ENCODE measurements around the gene MRTFB. TPM values are rescaled to one million over a fixed set of nuclear protein-coding genes. Genes with fewer than 3 reads are reported as not detected.

MRTFB gene
- total and polyA plus RNA-seq, 4 donors, result 19.1 to 32.1 (median 25.1) TPM

DNA sequence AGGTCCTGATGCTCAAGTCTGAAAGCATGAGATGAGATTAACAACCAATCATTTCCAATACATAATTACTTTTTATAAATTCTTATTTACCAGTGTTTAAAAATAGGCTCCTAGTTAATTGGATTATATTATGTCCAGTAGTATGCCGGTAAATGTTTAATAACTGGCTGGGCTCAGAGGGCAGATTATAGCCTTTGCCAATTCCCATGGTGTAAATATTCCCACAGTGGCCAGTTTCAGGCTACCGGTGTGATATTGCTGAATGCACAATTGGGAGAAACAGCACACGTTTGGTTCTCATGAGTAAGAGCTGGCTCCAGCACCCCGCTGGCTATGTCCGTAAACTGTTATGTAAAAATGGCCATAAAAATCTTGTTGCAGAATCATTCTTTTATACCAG, 167.6 kb downstream of the MRTFB start:
- 64% methylated on average over 3 of the region's 5 CpGs for WGBS (ENCODE audit: insufficient coverage)
- peaks cover 31% of the 10 kb centered on the region for H3K36me3 ChIP-seq (ENCODE audit: control insufficient read depth, insufficient read depth, low read length)
- no peaks in the 10 kb centered on the region for H3K27me3 ChIP-seq (ENCODE audit: control insufficient read depth, insufficient read depth, low read length)
- H3K4me1 ChIP-seq (ENCODE audit: control insufficient read depth, insufficient read depth, low read length), result no peaks in the 10 kb centered on the region
- DNase-seq (ENCODE audit: low read depth in 4 of 6, low spot score in 6 of 6), result no peak
- no peak overlapping the region for H3K27ac ChIP-seq (ENCODE audit: low read depth, low read length)
- H3K4me3 ChIP-seq (ENCODE audit: low read depth, low read length), result no peak overlapping the region
- H3K9me3 ChIP-seq (ENCODE audit: control insufficient read depth, insufficient read depth, low read length), result no peaks in the 10 kb centered on the region

DNA sequence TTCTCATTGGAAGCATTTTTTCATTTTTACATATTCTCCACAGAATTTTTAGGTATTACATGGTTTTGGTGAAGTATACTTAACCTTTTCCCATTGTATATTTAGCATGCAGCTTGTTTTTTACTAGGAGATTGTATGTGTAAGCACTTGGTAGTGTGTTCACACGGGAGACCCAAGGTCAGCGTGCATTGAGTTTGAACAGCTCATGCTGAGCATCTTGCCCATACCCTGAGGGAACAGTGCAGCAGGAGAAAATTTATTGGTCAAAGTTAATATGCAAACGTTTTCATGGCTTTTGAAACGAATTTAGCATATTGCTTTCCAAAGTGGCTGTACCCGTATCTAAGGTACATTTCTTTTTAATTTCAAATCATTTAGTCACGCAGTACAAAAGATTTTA, 168.7 kb downstream of the MRTFB start:
- H3K27me3 ChIP-seq (ENCODE audit: control insufficient read depth, insufficient read depth, low read length), result no peaks in the 10 kb centered on the region
- H3K36me3 ChIP-seq (ENCODE audit: control insufficient read depth, insufficient read depth, low read length), result peaks cover 22% of the 10 kb centered on the region
- no peak overlapping the region for H3K27ac ChIP-seq (ENCODE audit: low read depth, low read length)
- H3K4me3 ChIP-seq (ENCODE audit: low read depth, low read length), result no peak overlapping the region
- no peak for DNase-seq (ENCODE audit: low read depth in 4 of 6, low spot score in 6 of 6)
- no peaks in the 10 kb centered on the region for H3K4me1 ChIP-seq (ENCODE audit: control insufficient read depth, insufficient read depth, low read length)
- 50% methylated on average over 4 of the region's 6 CpGs for WGBS (ENCODE audit: insufficient coverage)
- H3K9me3 ChIP-seq (ENCODE audit: control insufficient read depth, insufficient read depth, low read length), result no peaks in the 10 kb centered on the region

DNA sequence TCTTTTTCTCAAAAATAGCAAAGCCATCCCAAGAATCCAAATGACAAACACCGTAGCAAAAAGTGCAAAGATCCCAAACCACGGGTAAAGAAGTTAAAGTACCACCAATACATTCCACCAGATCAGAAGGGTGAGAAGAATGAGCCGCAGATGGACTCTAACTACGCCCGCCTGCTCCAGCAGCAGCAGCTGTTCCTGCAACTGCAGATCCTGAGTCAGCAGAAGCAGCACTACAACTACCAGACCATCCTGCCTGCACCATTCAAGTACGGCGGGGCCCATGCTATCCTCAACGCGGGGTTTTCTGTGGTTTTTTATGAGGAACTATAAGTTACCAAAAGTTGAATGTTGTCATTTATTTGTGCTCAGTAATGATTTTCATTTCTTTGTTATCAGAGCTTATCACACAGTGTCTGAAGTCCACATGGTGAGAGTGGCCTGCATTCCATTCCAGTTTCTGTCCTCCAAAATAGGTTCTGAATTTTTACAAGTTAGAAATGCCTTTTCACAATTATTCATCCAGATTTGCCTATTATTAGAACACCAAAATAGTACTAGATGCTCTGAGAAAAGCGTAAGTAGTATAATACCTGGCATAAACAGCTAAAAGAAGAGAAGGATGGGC, 169.2 kb downstream of the MRTFB start:
- H3K4me3 ChIP-seq (ENCODE audit: low read depth, low read length), result no peak overlapping the region
- peak in 2 of 6 donors; percentile 4 to 33 for DNase-seq (ENCODE audit: low read depth in 4 of 6, low spot score in 6 of 6)
- WGBS (ENCODE audit: insufficient coverage), result 62% methylated on average over 5 of the region's 10 CpGs

DNA sequence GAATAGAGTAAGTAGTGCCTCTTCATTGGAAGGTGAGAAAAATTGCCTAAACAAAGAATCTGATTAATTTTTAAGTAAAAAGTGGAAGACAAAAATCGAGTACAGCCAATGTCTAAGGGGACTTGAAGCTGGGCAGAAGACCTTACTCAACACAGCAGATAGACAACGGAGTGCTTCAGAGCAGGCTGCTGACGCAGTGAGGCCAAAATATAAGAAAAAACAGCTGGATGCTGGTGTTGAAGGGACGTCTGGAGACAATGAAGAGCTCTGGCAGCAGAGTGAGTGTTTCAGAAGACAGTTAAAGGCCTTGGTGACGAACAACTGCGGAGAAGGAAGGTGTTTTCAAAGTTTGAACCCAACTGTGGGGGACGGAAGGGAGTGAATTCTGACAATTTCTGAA, 169.8 kb downstream of the MRTFB start:
- H3K27ac ChIP-seq (ENCODE audit: low read depth, low read length), result peak overlapping the region; percentile 26
- no peaks in the 10 kb centered on the region for H3K4me1 ChIP-seq (ENCODE audit: control insufficient read depth, insufficient read depth, low read length)
- H3K4me3 ChIP-seq (ENCODE audit: low read depth, low read length), result no peak overlapping the region
- DNase-seq (ENCODE audit: low read depth in 4 of 6, low spot score in 6 of 6), result peak in 1 of 6 donors; percentile 4
- no peaks in the 10 kb centered on the region for H3K27me3 ChIP-seq (ENCODE audit: control insufficient read depth, insufficient read depth, low read length)
- H3K9me3 ChIP-seq (ENCODE audit: control insufficient read depth, insufficient read depth, low read length), result no peaks in the 10 kb centered on the region
- 64% methylated on average over 3 of the region's 7 CpGs for WGBS (ENCODE audit: insufficient coverage)
- H3K36me3 ChIP-seq (ENCODE audit: control insufficient read depth, insufficient read depth, low read length), result peaks cover 11% of the 10 kb centered on the region

More for the DNA sequence above, 169.2 kb downstream of the MRTFB start:
- Histone ChIP-seq H3K4me1 (ENCODE audit: control insufficient read depth, insufficient read depth, low read length) (no peaks in the 10 kb centered on the region), H3K27me3 (ENCODE audit: control insufficient read depth, insufficient read depth, low read length) (no peaks in the 10 kb centered on the region), H3K9me3 (ENCODE audit: control insufficient read depth, insufficient read depth, low read length) (no peaks in the 10 kb centered on the region), H3K27ac (ENCODE audit: low read depth, low read length) (peak overlapping the region; percentile 26), H3K36me3 (ENCODE audit: control insufficient read depth, insufficient read depth, low read length) (peaks cover 17% of the 10 kb centered on the region)

DNA sequence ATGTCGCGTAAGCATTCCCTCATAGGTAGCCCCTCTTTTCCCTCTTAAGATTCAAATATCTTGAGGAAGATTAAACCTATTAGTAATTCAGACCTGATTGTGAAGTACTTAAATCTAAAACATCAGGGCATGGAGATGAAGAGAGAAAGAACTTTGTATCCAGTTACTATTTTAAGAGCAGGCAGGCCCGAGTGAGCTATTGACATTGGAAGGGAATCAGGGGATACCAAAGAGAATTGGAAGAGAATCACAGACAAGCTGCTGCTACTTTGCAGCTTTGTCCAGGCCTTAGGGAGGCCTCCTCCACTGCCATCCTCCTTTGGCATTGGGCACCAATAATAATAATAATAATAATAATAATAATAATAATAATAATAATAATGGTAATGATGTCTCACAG, 170.5 kb downstream of the MRTFB start:
- peak in 1 of 6 donors; percentile 26 for DNase-seq (ENCODE audit: low read depth in 4 of 6, low spot score in 6 of 6)
- H3K27me3 ChIP-seq (ENCODE audit: control insufficient read depth, insufficient read depth, low read length), result no peaks in the 10 kb centered on the region
- 60% methylated on average over 1 of the region's 3 CpGs for WGBS (ENCODE audit: insufficient coverage)
- H3K9me3 ChIP-seq (ENCODE audit: control insufficient read depth, insufficient read depth, low read length), result no peaks in the 10 kb centered on the region
- no peak overlapping the region for H3K4me3 ChIP-seq (ENCODE audit: low read depth, low read length)
- no peak overlapping the region for H3K27ac ChIP-seq (ENCODE audit: low read depth, low read length)
- H3K4me1 ChIP-seq (ENCODE audit: control insufficient read depth, insufficient read depth, low read length), result no peaks in the 10 kb centered on the region
- peaks cover 12% of the 10 kb centered on the region for H3K36me3 ChIP-seq (ENCODE audit: control insufficient read depth, insufficient read depth, low read length)

DNA sequence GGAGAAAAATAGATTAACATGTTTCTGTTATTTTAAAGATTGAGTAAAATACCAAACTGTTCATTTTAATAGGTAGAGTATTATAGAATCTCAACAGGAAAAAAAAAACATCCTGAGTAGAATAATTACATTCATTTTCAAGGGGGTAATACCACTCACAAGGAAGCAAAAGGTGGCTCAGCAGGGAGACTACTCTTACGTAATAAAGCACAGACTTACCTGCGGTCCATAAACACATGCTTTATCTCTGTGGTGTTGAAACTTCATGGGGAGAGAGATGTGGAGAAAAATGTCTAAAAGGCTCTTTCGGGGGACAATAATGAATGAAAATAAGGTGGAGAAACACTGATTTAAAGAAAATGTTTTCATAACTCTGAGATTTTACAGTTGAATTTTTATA, 171.7 kb downstream of the MRTFB start:
- Histone ChIP-seq H3K27me3 (ENCODE audit: control insufficient read depth, insufficient read depth, low read length) (no peaks in the 10 kb centered on the region), H3K4me3 (ENCODE audit: low read depth, low read length) (no peak overlapping the region), H3K36me3 (ENCODE audit: control insufficient read depth, insufficient read depth, low read length) (peaks cover 20% of the 10 kb centered on the region), H3K27ac (ENCODE audit: low read depth, low read length) (no peak overlapping the region), H3K9me3 (ENCODE audit: control insufficient read depth, insufficient read depth, low read length) (no peaks in the 10 kb centered on the region), H3K4me1 (ENCODE audit: control insufficient read depth, insufficient read depth, low read length) (no peaks in the 10 kb centered on the region)
- WGBS (ENCODE audit: insufficient coverage), result 100% methylated on average over 2 of the region's 3 CpGs
- no peak for DNase-seq (ENCODE audit: low read depth in 4 of 6, low spot score in 6 of 6)

DNA sequence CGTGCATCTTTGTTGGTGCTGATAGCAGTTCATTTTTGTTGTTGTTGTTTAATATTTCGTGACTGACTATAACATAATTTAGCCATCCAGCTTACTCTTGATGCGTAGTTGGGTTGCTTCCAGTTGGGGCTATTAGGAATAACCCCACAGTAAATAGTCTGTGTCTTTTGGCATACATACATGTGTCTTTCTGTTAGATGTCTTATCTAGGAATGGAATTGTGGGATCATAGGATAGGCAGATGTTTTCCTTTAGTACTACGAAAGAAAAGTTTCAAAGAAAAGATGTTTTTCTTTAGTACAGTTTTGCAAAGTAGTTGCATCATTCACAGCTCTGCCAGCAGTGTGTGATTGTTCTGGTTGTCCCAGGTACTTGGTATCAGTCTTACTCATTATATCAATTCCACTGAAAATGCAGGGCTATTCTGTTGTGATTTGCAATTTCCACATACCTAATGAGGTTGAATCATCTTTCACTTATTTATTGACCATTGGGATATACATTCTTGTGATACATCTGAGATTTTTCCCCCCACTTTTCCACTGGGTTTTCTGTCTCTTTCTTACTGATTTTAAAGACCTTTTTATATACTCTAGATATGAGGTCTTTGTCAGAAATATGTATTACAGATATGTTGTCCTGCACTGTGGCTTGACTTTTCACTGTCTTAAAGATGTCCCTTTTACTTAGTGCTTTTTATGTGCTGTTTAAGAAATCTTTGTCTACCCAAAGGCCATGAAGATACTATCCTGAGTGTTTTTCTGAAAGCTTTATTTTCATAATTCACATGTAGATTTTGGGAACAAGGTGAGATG, 173.3 kb downstream of the MRTFB start:
- H3K27ac ChIP-seq (ENCODE audit: low read depth, low read length), result no peak overlapping the region
- no peaks in the 10 kb centered on the region for H3K4me1 ChIP-seq (ENCODE audit: control insufficient read depth, insufficient read depth, low read length)
- H3K27me3 ChIP-seq (ENCODE audit: control insufficient read depth, insufficient read depth, low read length), result no peaks in the 10 kb centered on the region
- H3K9me3 ChIP-seq (ENCODE audit: control insufficient read depth, insufficient read depth, low read length), result no peaks in the 10 kb centered on the region
- 100% methylated on average over 1 of the region's 4 CpGs for WGBS (ENCODE audit: insufficient coverage)
- no peak overlapping the region for H3K4me3 ChIP-seq (ENCODE audit: low read depth, low read length)
- H3K36me3 ChIP-seq (ENCODE audit: control insufficient read depth, insufficient read depth, low read length), result peaks cover 18% of the 10 kb centered on the region
- no peak for DNase-seq (ENCODE audit: low read depth in 4 of 6, low spot score in 6 of 6)

DNA sequence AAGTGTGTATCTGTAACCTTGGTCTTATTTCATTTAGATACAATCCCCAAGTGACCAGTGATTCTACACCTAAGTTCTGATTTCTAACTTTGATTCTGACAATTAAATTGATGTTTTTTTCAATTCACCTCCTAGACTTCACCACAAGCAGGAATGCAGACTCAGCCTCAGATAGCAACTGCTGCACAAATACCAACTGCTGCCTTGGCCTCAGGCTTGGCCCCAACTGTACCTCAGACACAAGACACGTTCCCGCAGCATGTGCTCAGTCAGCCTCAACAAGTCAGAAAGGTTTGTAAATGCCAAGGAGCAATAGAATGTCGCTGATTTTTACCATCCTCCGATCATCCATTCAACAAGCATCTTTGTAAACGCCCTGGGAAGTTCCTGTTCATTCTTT, 177.7 kb downstream of the MRTFB start:
- Histone ChIP-seq H3K36me3 (ENCODE audit: control insufficient read depth, insufficient read depth, low read length) (peaks cover 33% of the 10 kb centered on the region), H3K27me3 (ENCODE audit: control insufficient read depth, insufficient read depth, low read length) (no peaks in the 10 kb centered on the region), H3K4me1 (ENCODE audit: control insufficient read depth, insufficient read depth, low read length) (no peaks in the 10 kb centered on the region), H3K4me3 (ENCODE audit: low read depth, low read length) (no peak overlapping the region), H3K9me3 (ENCODE audit: control insufficient read depth, insufficient read depth, low read length) (no peaks in the 10 kb centered on the region), H3K27ac (ENCODE audit: low read depth, low read length) (no peak overlapping the region)
- DNase-seq (ENCODE audit: low read depth in 4 of 6, low spot score in 6 of 6), result no peak
- WGBS (ENCODE audit: insufficient coverage), result 75% methylated on average over 4 of the region's 5 CpGs

DNA sequence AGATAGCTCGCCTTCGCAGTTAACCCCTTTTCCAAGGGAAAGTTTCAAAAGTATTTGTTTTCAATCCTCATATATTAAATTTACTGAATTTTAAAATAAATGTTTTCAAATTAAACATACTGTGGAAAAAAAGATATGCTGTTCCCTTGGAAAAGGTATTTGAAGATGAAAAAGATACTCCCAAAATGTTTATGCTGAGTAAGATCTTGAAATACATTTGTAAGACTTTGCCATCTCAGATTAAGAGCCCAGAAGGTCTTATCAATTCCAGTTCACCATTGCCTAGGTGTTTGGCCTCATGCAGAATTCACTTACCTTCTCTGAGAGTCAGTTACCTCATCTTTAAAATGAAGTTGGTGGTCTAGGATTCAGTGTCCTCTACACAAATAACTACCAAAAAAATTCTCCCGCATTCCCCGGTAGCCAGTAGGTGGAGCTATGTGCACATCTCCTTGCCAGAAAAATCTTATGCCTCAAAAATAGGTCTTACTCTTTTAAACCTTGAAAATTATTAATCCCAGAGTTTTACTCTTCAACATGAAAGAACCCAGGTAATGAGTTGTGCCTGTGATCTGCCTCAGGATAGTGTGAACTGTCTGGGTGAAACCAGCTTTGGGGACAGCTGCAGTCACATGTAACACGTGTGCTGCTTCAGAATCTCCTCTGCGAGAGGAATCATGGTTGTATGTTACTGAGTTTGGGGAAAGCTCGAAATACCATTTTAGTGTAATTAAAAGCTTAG, 178.3 kb downstream of the MRTFB start:
- DNase-seq (ENCODE audit: low read depth in 4 of 6, low spot score in 6 of 6), result peak in 5 of 6 donors; percentile 22 to 87 (median 60)
- Histone ChIP-seq H3K27me3 (ENCODE audit: control insufficient read depth, insufficient read depth, low read length) (no peaks in the 10 kb centered on the region), H3K27ac (ENCODE audit: low read depth, low read length) (no peak overlapping the region), H3K9me3 (ENCODE audit: control insufficient read depth, insufficient read depth, low read length) (no peaks in the 10 kb centered on the region), H3K36me3 (ENCODE audit: control insufficient read depth, insufficient read depth, low read length) (peaks cover 35% of the 10 kb centered on the region), H3K4me3 (ENCODE audit: low read depth, low read length) (no peak overlapping the region), H3K4me1 (ENCODE audit: control insufficient read depth, insufficient read depth, low read length) (no peaks in the 10 kb centered on the region)
- WGBS (ENCODE audit: insufficient coverage), result 84% methylated on average over 2 of the region's 7 CpGs

Measured in spinal cord (tissue), 10 donors.